Effector memory CD4-positive, alpha-beta T cell (primary cell): ENCODE results near the gene YPEL1.

Experiments used
- DNase-seq, 3 donors: peaks; one replicate each; pipeline ENCODE4 v3.0.0-alpha.2; 2020
- H3K27ac ChIP-seq: 2 replicates; pipeline ENCODE4 v1.7.0; 2013; ENCODE audit warnings: mild to moderate bottlenecking, low read length, moderate library complexity; ENCODE audit not compliant: insufficient read depth, poor library complexity, severe bottlenecking
- H3K27me3 ChIP-seq: replicated peaks from 2 replicates; pipeline ENCODE4 v1.7.0; 2013; ENCODE audit warnings: mild to moderate bottlenecking, low read length; ENCODE audit not compliant: insufficient read depth, control insufficient read depth, poor library complexity, severe bottlenecking
- H3K36me3 ChIP-seq: 2 replicates; pipeline ENCODE4 v1.7.0; 2013; ENCODE audit warnings: mild to moderate bottlenecking, low read length, moderate library complexity; ENCODE audit not compliant: control insufficient read depth, insufficient read depth
- H3K4me1 ChIP-seq: 2 replicates; pipeline ENCODE4 v1.7.0; 2013; ENCODE audit warnings: low read length, mild to moderate bottlenecking; ENCODE audit not compliant: control insufficient read depth, insufficient read depth, poor library complexity, severe bottlenecking
- H3K4me3 ChIP-seq: 2 replicates; pipeline ENCODE4 v1.7.0; 2013; ENCODE audit warnings: low read length, low read depth, mild to moderate bottlenecking; ENCODE audit not compliant: insufficient read depth, poor library complexity, severe bottlenecking
- H3K9me3 ChIP-seq: 2 replicates; pipeline ENCODE4 v1.7.0; 2013; ENCODE audit warnings: mild to moderate bottlenecking, low read length, moderate library complexity; ENCODE audit not compliant: control insufficient read depth

YPEL1 gene

DNA sequence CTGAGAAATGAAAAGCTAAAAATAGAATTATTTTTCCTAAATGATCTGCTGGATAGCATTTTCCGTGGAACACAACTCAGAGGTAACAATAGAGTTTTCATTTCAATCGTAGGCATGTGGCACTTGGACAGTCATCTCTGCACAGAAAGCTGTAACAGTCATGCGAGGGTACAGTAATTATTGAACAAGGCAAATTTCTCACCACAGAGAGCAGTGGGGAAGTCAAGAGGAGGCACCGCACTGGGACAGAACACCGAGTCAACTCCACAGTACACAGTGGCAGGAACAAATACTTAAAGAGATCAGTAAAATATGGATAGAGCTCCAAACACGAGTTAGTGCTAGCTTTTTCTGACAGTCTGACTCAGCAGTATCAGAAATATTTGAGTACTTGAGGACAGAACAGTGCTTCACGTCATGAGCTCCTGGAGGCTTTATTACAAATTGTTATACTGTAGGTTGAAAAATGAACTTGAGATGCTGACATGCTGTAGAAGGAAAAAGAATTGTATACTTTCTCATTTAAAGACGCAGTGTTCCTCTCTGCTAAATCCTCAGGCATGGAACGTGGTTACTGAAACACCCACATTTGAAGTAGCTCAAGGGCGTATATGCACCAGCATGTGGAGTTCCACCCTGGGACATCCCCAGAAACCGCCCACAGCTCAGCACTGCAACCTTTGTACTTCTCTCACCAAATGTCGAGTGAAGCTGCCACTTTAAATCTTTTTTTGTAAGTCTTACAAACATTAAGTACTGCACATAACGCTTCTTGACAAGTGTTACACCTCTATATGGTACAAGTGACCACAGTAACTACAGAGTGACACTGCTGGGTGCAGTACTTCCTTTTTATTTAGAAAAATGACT, 27.4 kb upstream of the YPEL1 start:
- no peak overlapping the region for H3K4me3 ChIP-seq
- H3K27ac ChIP-seq: peak overlapping the region; percentile 5
- H3K27me3 ChIP-seq: no peaks in the 10 kb centered on the region
- DNase-seq: peak in 1 of 3 donors; percentile 6
- peaks cover 58% of the 10 kb centered on the region for H3K36me3 ChIP-seq
- H3K4me1 ChIP-seq: peaks cover 18% of the 10 kb centered on the region
- no peaks in the 10 kb centered on the region for H3K9me3 ChIP-seq

DNA sequence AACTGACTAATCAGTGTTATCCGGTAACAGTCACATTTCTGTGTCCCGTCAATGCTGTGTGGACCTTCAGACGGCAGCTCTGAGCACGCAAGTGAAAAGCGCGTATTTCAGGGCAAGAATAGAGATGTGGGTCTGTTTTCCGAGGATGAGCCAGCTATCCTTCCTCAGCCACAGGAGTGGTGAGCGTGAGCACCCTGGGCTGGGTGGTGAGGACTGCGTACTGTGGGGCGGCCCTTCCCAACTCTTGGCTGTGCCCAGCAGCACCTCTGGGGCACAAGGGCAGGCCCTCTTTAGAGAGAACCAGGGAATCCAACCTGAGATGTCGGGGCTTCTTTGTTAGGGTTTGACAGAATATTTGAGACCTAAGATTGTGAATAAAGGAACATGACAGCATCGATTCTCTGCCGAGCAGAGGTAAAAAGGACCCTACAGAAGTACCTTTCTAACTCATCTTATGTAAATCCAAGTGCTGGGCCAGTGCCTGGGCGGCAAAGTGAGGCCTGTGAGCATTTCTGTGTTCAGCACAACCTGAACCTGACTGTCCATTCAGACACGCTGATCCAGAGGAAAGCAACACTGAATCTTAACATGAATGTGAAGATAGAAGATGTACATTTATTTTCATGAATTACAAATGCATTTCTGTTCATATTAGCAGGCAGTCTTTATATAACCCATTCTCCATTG, 26.5 kb upstream of the YPEL1 start:
- H3K27ac ChIP-seq: no peak overlapping the region
- peaks cover 57% of the 10 kb centered on the region for H3K36me3 ChIP-seq
- H3K4me3 ChIP-seq: no peak overlapping the region
- peaks cover 18% of the 10 kb centered on the region for H3K4me1 ChIP-seq
- no peaks in the 10 kb centered on the region for H3K9me3 ChIP-seq
- no peak for DNase-seq
- H3K27me3 ChIP-seq: no peaks in the 10 kb centered on the region

DNA sequence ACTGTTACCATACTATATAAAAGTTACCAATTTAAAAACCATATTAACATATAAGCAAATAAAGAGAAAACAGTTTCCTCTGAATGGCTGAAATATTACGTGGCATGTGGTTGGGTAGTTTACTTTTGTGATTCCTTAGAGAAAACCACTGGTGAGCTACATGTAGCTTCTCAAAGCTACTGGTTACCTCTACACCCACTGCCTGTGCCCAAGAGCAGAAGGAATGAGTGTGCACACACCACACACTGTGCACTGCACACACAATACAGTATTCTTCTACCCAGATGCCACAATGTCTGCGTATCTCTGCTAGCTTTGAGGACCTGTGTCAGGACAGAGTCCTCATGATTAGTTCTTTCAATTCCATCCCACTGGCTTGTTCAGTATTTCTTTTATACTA, 25.5 kb upstream of the YPEL1 start:
- Histone ChIP-seq H3K27me3 (no peaks in the 10 kb centered on the region), H3K4me3 (no peak overlapping the region), H3K9me3 (no peaks in the 10 kb centered on the region), H3K27ac (no peak overlapping the region), H3K36me3 (peaks cover 47% of the 10 kb centered on the region), H3K4me1 (peaks cover 16% of the 10 kb centered on the region)
- DNase-seq: no peak

DNA sequence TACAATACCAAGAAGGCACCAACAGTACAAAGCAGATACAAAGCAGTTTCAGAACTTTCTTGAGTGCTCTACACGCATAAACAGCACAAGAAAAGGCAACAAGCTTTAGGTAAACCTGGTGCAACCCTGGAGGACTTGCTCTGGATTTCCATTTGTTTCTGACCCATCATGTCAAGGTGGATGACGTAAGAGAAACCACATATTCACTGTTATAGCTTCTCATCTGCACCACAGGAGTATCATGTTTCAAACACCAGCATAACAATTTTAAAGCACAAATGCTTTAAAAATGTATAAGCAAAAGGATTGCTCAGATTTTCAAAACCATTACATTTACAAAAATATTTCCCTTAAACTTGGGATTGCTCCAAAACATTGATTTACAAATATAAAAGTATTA, 25.0 kb upstream of the YPEL1 start:
- H3K9me3 ChIP-seq: no peaks in the 10 kb centered on the region
- no peak overlapping the region for H3K27ac ChIP-seq
- no peaks in the 10 kb centered on the region for H3K27me3 ChIP-seq
- H3K4me1 ChIP-seq: peaks cover 13% of the 10 kb centered on the region
- peaks cover 43% of the 10 kb centered on the region for H3K36me3 ChIP-seq
- no peak overlapping the region for H3K4me3 ChIP-seq
- no peak for DNase-seq

DNA sequence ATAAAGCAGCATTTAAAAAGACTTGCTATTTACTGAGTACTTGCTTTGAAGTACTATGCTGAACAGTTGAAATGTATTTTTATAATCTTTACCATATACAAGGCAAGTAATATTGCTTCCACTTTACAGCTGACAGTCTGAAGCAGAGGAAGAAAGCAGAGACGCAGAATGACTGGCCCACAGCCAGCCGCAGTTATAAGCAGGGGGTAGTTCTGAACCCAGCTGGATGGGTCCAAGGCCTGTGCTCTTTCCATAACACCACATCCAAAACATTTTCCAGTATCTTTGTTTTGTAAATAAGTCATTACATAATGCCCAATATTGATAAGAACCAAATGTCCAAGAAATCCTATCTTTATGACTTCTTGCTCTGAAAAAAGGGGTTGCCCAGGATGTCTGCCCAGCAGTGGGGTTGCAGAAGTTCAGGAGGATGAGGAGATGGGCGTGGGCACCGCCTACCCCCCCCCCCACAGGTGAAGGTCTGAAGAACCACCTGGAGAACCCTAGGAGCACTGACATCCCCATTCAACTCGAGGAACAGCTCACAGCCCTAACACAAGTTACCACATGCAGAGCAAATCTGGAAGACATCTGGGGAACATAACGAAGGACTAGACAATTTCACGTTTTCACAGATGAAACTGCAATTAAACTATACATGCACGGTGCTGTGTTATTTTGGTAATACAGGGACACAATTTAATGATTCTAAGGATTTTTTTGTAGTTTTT, 24.2 kb upstream of the YPEL1 start:
- peaks cover 6% of the 10 kb centered on the region for H3K4me1 ChIP-seq

DNA sequence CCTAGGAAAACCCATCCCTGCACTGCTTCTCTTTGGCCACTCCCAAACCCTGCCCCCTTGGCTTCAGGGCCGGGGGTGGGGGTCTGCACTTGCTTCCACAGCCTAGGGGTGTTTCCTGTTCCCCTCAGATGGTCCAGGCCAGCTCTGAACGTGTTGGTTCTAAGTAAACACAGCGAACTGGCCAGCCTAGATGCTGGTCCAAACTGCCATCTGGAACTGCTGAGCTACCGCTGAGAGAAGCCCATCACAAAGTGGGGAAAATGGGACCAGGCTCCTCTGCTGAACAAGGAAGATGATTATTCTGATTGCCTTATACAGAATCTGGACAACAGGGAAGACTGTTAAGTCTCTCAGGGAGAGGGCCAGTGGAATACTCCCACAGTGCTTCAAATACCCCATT, 23.5 kb upstream of the YPEL1 start:
- DNase-seq: no peak
- Histone ChIP-seq H3K27ac (no peak overlapping the region), H3K27me3 (no peaks in the 10 kb centered on the region), H3K9me3 (no peaks in the 10 kb centered on the region), H3K4me3 (no peak overlapping the region), H3K4me1 (peaks cover 6% of the 10 kb centered on the region), H3K36me3 (peaks cover 36% of the 10 kb centered on the region)

More for the DNA sequence above, 24.2 kb upstream of the YPEL1 start:
- peaks cover 36% of the 10 kb centered on the region for H3K36me3 ChIP-seq
- H3K9me3 ChIP-seq: no peaks in the 10 kb centered on the region
- no peak for DNase-seq
- no peaks in the 10 kb centered on the region for H3K27me3 ChIP-seq
- no peak overlapping the region for H3K27ac ChIP-seq
- H3K4me3 ChIP-seq: no peak overlapping the region

DNA sequence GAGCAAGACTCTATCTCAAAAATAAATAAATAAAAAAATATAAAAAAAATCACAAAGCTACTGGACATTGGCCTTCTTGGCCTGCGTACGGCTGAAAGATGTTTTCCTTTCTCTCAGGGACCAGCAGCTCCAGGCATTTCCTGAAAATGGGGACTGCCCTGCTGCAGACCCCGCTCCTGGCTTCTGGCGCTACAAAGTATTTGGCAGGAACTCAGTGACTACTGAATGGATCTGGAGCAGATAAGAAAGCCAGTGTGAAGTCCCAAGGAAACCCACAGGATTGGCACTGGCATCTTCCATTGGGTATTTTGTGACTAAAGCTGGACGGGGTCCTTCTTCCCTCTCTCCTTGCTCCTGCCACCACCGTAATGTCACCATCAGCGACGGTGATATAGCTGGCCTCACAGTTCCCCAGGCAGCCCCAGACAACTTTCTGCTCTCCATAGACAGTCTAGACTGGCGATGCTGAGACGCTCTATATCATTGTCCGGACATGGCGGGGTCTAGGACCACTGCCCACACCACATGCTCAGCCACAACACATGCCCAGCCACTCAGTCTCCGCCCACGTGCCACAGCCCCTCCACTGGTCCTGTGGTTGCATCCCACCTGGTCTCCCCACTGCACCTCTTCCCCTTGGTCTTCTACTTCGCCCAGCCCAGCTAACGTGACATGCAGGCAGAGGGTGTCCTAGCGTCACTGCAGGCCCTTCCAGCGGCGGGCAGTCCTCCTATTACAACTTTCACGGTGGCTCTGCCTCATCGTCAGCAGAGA, 22.7 kb upstream of the YPEL1 start:
- no peak for DNase-seq
- Histone ChIP-seq H3K36me3 (peaks cover 28% of the 10 kb centered on the region), H3K27ac (no peak overlapping the region), H3K27me3 (no peaks in the 10 kb centered on the region), H3K4me1 (peaks cover 1% of the 10 kb centered on the region), H3K9me3 (no peaks in the 10 kb centered on the region), H3K4me3 (no peak overlapping the region)

DNA sequence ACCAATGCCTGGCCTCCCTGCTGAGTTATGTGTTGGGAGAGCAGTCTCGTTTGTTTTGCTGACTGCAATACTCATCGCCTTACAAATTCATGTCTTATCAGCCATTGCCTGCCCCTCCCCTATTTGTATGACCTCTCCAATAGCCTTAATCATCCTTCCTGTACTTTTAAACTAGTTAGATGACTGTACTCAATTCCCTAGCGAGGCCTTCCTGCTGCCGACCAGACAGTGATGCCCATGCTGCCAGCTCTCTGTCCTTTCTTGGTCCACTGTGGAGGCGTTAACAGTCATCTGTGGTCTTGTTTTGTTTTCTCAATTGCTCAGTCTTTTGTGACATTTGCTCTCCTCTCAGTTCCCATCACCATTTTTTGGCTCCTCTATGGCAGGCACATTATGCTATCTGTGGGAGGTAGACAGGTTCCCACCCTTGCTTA, 20.3 kb upstream of the YPEL1 start:
- no peak overlapping the region for H3K27ac ChIP-seq
- no peaks in the 10 kb centered on the region for H3K4me1 ChIP-seq
- peaks cover 8% of the 10 kb centered on the region for H3K36me3 ChIP-seq
- H3K4me3 ChIP-seq: no peak overlapping the region
- no peaks in the 10 kb centered on the region for H3K9me3 ChIP-seq
- DNase-seq: no peak
- H3K27me3 ChIP-seq: no peaks in the 10 kb centered on the region

DNA sequence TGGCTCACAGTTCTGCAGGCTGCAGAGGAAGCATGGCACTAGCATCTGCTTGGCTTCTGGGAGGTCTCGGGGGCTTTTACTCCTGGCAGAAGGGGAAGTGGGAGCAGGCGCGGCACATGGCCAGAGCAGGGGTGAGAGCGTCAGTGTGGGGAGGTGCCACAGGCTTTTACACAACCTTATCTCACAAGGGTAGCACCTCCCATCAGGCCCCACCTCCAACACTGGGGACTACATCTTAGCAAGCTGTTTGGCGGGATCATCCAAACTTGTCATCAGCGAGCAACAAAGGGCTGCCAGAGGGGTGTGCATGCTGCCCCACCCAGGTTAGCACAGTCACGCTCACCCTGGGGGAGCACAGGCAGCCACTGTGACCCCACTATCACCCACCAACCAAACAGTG, 18.9 kb upstream of the YPEL1 start:
- Histone ChIP-seq H3K9me3 (no peaks in the 10 kb centered on the region), H3K27me3 (no peaks in the 10 kb centered on the region), H3K27ac (no peak overlapping the region), H3K36me3 (peaks cover 6% of the 10 kb centered on the region), H3K4me1 (no peaks in the 10 kb centered on the region), H3K4me3 (no peak overlapping the region)
- DNase-seq: no peak
